Left forelimb (tissue), 1 donor: ENCODE results near the gene ANXA9.

Experiments
- DNase-seq: peaks from one replicate; pipeline ENCODE4 v3.0.0-alpha.2; 2018; ENCODE audit warnings: low spot score

ANXA9 gene

DNA sequence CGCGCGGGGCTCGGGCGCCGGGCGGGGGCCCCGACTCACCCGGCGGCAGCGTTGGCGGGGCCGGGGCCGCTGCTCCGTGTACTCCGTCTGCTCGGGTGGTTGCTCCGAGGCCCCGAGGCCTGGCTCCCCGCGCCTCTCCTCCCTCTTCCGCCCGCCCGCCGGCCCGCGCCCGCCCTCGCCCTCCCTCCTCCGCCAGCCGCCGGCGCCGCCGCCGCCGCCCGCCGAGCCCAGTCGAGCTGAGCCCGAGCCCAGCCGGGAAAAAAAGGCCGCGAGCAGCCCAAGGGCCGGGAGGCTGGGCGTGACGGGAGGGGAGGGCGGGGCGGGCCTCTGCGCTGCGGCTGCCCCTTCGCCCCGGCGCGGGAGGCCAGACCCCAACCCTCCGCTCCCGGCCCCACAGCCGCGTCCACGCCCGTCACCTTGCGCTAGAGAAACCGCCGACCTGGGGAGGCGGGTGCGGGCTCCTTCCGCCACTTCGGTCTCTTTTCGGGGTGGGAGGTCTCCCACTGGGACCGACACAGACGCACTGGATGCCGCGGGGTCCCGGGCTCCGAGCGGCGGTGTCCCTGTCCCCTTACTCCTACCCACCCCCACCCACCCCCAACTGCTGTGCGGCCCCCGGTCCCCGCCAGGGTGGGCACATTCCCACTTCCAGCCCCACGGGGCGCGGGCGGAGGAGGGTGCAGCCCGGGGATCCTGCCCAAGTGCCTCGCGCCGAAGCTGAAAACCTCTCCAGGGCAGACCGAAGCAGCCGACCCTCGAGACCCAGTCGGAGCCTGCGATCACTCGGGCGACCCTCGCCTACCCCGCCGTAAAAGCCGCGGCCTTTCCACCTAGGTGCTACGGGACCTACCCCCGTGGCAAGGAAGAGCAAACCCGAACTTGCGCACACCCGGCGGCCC is 7.3 kb upstream of the ANXA9 start, which contains the start of gene CERS2:
Gene CERS2 (minus strand): TSS at position 256 of the 899 bp plus-strand sequence. CDS start 5,745 bp downstream, outside the sequence.
- DNase-seq: peak; percentile 91

DNA sequence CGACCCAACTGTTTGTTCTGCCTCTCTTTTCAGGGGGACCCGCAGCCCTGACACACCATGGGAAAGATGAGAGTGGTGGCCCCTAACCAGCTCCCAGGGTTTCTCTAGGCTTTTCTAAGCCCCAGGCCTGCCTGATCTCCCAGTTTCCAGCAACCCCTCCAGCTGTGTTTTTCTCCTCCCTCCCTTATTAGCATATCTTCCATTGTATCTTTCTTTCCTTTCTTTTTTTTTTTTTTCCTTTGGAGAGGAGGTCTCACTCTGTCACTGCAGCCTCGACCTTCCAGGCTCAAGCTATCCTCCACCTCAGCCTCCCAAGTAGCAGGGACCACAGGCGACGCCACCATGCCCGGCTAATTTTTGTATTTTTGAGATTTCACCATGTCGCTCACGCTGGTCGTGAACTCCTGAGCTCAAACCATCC is 5.7 kb upstream of the ANXA9 start:
- DNase-seq: no peak

DNA sequence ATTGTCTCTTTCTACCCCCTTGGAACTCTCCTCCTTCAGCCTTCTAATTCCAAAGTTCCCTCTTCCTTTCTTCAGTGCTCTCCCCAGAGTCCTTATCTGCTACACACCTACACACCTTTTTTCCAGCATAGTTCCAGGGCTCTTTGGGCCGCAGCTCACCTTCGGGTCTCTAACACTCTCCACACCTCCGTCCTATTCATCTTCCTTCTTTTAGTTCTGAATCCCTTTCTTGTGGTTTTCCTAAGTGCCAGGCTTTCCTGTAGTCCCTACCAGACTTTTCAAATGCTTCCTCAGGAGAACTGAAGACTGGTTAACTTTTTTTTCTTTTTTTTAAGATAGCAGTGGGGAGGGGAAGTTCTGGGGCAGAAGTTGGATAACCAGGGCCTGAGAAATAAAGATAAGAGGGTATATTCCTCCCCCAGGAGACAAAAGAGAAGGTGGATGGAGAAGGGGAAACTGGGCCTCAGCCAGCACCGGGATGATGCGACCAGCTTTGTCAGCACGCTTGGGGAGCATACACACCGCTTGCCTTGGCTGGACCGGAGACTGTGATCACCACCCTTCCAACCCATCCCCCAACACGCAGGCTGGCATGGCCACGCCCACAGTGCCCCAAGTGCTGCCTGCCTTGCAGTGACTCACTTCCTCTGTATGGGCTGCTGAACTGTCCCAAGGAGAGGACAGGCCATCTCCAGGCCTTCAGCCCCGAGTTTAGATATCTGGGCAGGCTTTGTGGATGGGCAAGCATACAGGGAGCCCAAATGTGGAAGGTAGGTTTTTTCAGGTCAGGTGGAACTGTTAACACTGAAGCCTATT is 5.0 kb upstream of the ANXA9 start:
- no peak for DNase-seq

DNA sequence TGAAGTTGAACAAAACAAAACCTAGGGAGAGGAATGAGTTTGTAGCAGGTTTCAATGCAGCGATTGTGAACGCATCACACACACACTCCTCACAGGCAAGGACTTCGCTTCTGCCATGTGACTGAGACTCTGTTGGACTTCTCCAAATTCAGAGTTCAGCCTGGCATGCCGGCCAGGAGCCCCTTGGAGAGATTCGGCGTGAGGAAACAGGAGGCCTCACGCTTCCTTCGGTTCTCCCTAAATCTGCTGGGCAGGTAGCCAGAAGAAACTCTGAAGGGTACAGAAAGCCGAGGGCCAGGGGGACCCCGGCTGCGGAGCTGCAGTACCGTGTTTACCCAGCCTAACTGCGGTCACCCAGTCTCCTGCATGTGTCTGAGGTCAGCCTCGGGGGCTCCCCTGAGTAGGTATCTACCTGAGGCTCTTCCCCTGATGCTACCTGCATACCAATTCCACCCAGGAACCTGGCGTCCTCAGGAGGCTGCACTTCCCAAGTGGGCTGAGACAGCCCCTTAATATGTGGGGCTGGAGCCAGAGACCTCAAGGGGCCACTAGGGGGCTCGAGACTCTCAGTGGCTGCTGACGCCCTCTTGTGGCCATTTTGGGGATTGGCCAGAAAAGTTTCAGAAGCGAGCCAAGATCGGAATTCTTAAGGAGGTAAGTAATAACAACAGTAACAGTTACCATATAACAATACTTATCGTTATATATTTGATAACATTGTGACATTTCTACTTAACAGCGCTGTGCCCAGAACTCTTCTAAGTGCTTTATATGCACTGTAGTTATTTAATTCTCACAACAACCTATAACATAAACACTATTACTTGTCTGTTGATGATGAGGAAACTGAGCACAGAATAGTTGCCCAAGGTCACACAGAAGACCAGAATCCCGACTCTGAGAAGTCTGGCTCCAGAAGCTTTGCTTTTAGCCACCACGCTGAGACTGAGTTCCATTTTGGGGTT is 2.7 kb upstream of the ANXA9 start:
- DNase-seq: peak; percentile 91

DNA sequence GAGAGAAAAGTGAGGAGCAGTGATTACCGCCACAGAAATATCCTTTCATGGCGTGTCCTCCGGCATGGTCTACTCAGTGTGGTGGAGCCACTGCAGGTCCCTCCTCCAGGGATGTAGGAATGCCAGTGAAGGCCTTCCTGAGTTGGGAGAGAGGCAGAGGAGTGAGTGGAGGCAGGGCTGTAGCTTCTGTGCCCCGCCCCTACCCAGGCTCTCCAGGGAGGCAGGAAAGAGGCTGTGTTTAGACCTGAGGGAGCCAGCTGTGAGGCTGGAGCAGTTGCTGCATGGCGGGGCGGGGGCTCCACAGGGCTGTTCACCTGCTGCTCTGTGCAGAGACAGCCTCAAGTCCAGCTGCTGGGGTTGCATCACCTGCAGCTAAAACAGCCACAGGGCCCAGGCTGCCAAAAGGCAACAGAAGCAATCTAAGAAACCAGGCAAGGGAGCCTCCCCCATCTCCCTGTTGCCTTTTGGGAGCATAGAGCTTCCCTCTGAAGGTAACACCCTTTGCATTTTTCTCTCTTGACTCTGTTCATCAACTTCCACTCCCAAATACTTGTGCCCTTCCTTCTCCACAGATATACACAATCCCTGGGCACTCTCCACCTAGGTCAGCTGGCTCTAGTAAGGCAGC is 801 bp upstream of the ANXA9 start:
- no peak for DNase-seq

DNA sequence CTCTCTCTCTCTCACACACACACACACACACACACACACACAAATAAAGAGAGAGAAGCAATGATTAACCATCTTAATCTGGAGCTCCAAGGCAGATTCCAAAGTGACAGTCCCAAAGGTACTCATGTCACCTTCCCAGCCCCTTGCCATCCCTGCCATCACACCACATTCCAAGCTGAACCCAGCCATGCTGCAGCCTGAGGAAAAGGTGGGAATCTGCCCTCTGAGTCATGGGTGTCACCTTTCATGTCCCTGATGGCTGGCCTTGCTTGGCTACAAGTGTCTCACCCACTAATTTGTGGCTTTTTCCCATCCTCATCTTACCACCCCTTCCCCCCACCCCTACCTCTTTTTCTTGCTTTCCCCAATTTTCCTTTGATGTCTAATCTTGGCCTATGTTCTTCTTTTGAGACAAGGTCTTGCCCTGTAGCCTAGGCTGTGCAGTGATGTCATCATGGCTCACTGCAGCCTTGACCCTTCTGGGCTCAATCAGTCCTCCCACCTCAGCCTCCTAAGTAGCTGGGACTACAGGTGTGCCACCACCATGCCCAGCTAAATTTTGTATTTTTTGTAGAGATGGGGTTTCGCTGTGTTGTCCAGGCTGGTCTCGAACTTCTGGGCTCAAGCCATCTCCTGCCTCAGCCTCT is 3.2 kb downstream of the ANXA9 start:
- no peak for DNase-seq

DNA sequence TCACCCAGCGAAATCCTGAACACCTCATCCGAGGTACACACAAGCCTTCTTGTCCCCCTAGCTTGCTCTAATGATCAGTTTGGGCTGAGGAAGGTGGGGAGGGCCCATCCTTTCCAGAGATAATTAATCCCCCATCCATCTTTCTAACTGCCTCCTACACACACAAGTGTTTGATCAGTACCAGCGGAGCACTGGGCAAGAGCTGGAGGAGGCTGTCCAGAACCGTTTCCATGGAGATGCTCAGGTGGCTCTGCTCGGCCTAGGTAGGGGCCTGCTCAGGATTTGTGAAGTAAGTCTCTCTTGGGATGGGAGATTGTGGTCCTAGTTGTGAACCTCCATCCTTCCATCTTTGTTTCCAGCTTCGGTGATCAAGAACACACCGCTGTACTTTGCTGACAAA is 5.8 kb downstream of the ANXA9 start:
- no peak for DNase-seq

DNA sequence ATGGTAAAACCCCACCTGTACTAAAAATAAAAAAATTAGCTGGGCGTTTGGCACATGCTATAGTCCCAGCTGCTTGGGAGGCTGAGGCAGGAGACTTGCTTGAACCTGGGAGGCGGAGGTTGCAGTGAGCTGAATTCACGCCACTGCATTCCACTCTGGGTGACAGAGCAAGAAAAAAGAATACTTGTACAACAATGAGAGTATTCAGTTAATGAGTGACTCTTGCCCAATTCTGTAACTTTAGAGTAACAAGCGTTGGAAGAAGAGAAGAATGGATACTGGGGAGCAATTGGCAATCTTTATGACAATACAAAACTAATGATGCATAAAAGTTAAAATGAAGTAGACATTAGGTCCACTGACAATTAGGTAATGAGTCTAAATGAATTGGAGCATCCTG is 10.5 kb downstream of the ANXA9 start:
- no peak for DNase-seq

DNA sequence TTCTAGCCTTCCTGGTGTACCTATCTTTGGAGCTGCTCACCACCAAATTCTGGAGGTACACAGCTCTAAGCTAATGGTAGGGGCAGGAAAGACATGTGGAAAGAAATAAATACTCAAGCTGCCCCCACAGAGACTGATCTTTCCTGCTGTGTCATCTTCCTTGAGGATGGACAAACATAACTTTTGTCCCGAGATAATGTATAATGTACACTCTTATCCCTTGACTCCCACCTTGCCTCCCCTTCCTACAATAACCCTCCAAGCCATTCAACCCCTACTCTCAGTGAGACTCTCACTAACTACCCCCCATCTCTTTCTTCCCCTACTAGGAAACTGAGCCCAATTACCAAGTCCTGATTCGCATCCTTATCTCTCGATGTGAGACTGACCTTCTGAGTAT is 12.2 kb downstream of the ANXA9 start:
- DNase-seq: no peak

DNA sequence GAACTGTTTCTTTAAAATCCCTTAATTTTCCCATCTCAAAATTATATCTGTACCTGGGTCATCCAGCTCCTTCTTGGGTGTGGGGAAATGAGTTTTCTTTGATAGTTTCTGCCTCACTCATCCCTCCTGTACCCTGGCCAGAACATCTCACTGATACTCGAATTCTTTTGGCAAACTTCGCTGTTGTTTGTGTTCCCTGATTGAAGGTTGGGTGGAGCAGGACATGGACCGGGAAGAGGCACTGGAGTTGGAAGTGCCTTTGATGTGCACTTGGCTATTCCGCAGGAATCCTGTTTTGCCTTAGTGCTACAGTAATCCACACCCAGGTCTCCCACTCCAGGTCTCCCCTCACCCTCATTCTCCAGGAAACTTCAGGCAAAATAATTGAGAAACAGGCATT is 13.4 kb downstream of the ANXA9 start:
- DNase-seq: no peak

DNA sequence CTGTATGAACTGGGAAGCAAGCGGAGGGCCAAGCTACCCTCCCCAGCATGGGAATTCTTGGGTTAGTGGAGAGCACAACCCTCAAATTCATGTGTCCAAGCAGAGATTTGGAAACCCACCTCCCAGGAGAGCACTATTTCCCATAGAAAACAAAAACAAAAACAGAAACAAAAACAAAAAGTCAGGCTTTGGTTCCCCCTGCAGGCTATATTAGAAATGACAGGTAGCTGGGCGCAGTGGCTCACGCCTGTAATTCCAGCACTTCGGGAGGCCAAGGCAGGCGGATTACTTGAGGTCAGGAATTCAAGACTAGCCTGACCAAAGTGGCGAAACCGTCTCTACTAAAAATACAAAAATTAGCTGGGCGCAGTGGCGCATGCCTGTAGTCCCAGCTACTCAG is 13.8 kb downstream of the ANXA9 start:
- DNase-seq: no peak

DNA sequence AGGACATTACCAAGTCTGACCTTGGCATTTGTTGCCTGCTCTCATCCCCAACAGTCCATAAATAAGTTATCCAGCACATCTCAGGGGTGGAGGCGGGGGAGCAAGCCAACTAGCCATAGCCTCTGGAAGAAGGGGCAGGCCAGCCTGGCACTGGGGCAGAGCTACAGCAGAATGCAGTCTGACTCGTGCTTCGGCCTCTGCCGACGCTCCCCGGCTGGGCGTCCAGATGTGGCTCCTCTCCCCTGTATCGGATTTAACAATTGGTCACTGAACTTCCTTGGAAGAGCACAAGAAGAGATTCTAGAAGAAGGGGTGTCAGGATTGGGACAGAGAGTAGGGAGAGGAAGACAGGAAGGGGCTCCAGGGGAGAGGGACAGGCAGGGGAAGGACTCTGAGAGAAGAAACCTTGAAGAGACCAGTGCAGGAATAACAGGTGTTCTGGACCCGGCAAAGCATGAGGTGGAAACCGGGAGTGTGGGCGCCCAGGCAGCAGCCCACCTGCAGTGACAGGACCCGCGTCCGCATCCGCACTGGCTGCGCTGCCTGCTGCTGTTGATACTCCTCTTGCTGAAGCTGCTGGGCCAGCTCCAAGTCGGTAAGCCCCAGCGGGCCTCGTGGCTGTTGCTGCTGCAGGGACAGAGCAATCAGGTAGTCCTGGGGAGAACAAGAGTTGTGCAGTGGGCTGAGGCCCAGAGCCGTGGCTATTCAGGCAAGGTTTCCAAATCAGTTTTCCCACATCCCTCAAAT is 15.2 kb downstream of the ANXA9 start:
- DNase-seq: no peak

DNA sequence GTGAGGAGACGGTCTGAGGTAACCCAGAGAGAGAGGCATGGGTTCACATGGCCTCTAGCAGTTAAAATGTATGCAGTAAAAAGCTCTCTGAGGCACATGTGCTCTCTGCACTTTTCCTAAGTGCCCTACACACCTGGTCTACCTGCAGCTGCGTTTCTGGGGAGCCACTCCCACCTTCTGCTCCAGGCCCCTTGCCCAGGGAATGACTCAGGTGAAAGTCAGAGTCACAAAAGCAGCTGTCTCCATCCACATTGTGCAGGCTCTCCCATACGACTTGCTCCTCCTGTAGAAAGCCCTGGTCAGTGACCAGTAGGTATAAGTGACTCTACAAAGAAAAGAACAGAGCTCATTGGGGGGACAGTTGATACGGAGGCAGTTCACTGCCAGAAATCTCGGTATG is 15.9 kb downstream of the ANXA9 start:
- DNase-seq: no peak

DNA sequence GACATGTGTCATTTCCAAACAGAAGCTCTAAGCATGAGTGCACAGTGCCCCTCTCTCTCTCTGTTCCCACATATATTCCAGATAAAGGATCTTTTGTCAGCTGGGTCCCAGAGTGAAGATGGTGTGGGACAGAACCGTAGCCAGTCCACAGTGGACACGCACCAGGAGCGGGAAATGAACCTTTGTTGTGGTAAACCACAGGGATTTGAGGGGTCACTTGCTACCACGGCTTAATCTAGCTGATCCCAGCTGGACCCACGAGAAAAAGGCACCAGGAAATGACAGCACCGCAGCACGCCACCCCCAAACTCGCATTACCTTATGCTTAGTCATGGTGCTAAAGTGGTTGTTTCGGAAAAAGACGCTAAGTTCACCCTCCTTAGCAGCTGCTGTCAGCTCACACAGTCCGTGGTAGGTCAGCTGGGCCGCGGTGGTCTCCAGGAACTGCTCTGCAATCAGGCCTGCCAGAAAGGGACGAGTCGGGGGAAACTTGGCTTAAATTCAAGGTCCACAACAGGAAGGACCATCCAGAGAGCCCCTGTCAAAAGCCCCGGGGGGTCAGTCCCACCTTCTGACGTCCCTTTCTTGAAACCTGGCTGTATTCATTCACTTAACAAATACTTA is 17.1 kb downstream of the ANXA9 start:
- no peak for DNase-seq

DNA sequence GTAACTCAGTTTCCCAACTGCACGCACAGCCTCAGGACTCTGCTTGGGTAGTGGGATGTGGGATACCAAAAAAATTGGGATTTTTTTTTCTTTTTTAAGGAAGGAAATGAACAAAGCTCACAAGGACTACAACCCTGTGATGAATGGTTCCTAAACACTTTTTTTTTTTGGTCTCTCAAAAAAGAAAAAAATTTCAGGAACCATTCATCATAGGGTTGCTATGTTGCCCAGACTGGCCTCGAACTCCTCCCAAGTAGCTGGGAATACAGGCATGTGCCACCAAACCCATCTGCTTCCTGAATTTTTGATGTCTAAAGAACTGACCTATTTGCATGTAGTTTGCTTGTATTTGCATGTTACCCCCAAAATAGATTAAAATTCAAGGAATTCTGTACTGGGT is 17.8 kb downstream of the ANXA9 start:
- no peak for DNase-seq

DNA sequence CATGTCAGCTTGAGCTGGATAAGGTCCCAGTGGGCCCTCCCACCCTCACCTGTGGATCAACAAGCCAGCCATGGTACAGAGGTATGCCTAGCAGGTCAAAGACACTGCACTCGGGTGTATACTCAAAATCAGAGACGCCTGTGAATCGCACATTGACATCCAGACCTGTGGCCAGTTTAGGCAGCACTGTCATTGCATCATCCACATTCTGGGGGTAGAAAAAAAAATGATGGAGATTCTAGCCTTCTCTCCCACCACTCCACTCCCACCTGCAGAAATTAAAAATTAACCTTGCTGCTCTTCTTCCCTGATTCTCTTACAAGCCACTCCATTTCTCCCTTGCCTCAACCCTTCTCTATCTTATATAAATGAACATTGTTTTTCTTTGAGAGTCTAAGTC is 18.3 kb downstream of the ANXA9 start:
- no peak for DNase-seq

DNA sequence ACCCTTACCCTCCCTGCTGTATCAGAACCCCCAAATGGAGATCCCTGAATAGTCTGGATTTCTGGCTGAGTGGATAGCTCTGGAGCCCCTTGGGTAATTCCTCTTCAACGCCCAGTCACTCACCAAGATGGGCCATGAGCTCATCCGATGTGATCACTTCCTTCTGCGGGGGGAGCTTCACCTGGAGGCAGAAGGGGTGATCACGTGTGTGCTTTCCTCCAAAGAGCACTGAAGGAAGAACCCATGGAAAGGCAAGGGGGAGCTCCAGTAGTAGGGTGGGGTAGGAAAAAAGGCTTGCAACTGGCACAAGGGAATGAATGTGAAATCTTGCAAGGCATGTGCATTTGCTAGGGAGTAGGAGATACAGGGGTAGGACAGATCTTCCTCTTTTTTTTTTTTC is 19.5 kb downstream of the ANXA9 start:
- no peak for DNase-seq

DNA sequence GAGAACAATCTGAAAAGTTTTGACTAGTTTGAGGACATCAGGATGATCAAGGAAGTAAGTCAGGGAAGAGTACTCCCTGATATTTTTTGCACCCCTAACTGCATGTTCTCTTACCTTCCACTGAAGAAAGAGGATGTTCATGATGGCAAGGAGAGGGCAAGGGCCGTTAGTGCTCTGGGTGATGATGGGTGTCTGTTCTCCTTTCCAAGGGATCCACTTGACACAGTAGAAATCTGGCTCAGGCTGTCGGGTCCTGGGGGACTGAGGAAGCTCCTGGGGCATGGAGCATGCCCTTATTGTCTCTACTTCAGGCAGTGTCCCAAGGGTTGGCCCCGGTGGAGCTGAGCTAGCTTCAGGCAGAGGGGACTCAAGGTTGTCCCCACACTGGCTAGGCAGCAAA is 20.0 kb downstream of the ANXA9 start:
- DNase-seq: no peak

DNA sequence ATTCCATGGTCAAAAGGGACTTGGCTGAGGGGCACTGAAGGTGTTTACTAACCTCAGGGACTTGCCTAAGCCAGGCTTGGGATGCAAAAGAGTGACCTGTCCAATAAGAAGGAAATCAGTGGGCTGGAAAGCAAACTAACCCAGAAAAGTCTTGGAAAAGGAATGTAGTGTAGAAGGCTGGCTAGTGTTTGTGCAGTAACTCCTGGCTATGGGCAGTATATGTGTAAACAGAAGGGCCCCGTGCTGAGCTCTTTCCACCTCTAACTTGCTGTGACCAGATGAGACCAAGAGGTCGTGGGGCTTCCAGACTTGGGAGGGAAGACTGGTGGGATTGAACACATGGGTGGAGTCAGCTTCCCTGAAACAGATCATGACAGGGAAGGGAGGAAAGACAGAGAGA is 20.5 kb downstream of the ANXA9 start:
- no peak for DNase-seq

DNA sequence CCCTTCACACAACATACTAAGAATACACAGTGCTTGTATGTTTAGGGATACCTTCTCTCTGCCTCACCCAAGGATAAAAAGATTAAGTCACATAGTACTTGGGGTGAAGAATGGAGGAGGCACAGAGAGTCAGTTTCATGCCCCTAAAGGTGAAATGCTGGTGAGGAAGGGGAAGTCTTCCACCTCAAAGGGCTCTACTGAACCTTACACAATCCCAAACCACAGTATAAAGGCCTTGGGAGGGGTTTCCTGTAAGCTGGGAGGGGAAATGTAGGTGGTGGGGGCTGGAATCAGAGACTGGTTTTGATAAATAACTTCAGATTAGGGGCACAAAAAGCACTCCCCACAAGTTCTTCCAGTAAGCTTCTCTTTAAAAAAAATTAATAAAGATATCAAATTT is 21.1 kb downstream of the ANXA9 start:
- DNase-seq: no peak
